Stimulated activated naive CD8-positive, alpha-beta T cell treated with anti-CD3 and anti-CD28 coated beads, Interleukin-15, Interleukin-2, amounts not matched to agents 100 U/mL and 50 U/mL, for 24 hours (primary cell): ENCODE data around the gene TAF1.
"Not testable (repeated sequence)": the region's sequence is repeated elsewhere in the genome, so short reads cannot be mapped to it uniquely, and the experiment has no call there.

Source experiments
- ATAC-seq: fragments of 150-1000 bp; cut with Tn5 transposase; one replicate; pipeline ENCODE4 v1.10.0; 2021
- DNase-seq: peaks from one replicate; pipeline ENCODE4 v3.0.0; 2021

Gene TAF1

GRCh38 chrX:71420686-71421085 lies 54.5 kb downstream of the TAF1 start:
- DNase-seq, result no peak
- ATAC-seq, result no peak

- no peak for ATAC-seq
- DNase-seq, result no peak
Measured at GRCh38 chrX:71432733-71433132, 66.6 kb downstream of the TAF1 start.

GRCh38 chrX:71438750-71439149 lies 72.6 kb downstream of the TAF1 start:
- ATAC-seq (no peak), DNase-seq (no peak)

- DNase-seq (no peak), ATAC-seq (no peak)
Measured at GRCh38 chrX:71439420-71439819, 73.3 kb downstream of the TAF1 start.

GRCh38 chrX:71439896-71440295 lies 73.7 kb downstream of the TAF1 start:
- DNase-seq, result no peak
- ATAC-seq, result no peak

- no peak for DNase-seq
Measured at GRCh38 chrX:71440401-71440800, 74.2 kb downstream of the TAF1 start.

GRCh38 chrX:71441809-71442208 lies 75.7 kb downstream of the TAF1 start:
- not testable (repeated sequence) for ATAC-seq

More at GRCh38 chrX:71440401-71440800, 74.2 kb downstream of the TAF1 start:
- no peak for ATAC-seq

GRCh38 chrX:71450433-71451106 lies 84.4 kb downstream of the TAF1 start:
- DNase-seq (no peak), ATAC-seq (no peak)

More at GRCh38 chrX:71441809-71442208, 75.7 kb downstream of the TAF1 start:
- DNase-seq, result not testable (repeated sequence)

- ATAC-seq, DNase-seq: not testable (repeated sequence)
Measured at GRCh38 chrX:71451518-71451917, 85.4 kb downstream of the TAF1 start.

GRCh38 chrX:71453056-71453455 lies 86.9 kb downstream of the TAF1 start:
- no peak for DNase-seq
- ATAC-seq, result no peak

GRCh38 chrX:71454222-71454621 lies 88.1 kb downstream of the TAF1 start:
- ATAC-seq (no peak), DNase-seq (no peak)

GRCh38 chrX:71458866-71459265 lies 92.7 kb downstream of the TAF1 start:
- ATAC-seq (no peak), DNase-seq (no peak)

GRCh38 chrX:71464968-71465367 lies 98.8 kb downstream of the TAF1 start:
- DNase-seq, result no peak
- ATAC-seq, result no peak

- no peak for ATAC-seq
- DNase-seq, result no peak
Measured at GRCh38 chrX:71466979-71467523, 100.9 kb downstream of the TAF1 start.

- DNase-seq (no peak), ATAC-seq (no peak)
Measured at GRCh38 chrX:71475785-71476540, 109.8 kb downstream of the TAF1 start.

- ATAC-seq, result no peak
- no peak for DNase-seq
Measured at GRCh38 chrX:71482228-71482958, 116.2 kb downstream of the TAF1 start.

- ATAC-seq (no peak), DNase-seq (no peak)
Measured at GRCh38 chrX:71487814-71488213, 121.7 kb downstream of the TAF1 start.

- ATAC-seq (no peak), DNase-seq (no peak)
Measured at GRCh38 chrX:71489540-71489939, 123.4 kb downstream of the TAF1 start.

- ATAC-seq (peak; percentile 81), DNase-seq (peak; percentile 61)
Measured at GRCh38 chrX:71492231-71493065, 126.3 kb downstream of the TAF1 start.

GRCh38 chrX:71493111-71493613 lies 127.0 kb downstream of the TAF1 start:
- DNase-seq (no peak), ATAC-seq (no peak)

GRCh38 chrX:71495979-71496378 lies 129.8 kb downstream of the TAF1 start:
- DNase-seq, ATAC-seq: not testable (repeated sequence)
